ENCODE data around the gene MACROD2.

Gene MACROD2

DNA sequence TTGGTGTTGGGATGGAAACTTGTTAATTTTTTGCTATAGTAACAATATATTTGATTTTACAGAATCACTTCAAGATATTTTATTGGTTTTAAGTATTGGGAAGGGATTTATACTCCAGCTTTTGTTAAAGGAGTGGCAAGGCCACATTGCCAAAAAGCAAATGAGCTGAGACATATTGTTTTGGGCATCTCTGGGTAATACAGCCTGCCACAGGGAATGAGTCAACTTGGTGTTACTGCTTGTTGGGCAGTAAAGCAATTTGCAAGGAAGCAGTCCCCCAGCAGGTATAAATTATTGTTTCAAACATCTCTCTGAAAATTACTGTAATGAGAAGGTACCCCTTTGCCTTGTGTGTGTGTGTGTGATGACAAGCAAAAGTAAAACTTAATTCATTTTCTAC is 1210.4 kb downstream of the MACROD2 start:
- in situ Hi-C loops (cut with HindIII; ENCODE audit: low sequenced_read_pairs) = no loop called here
- TF ChIP-seq, protein P1, sequence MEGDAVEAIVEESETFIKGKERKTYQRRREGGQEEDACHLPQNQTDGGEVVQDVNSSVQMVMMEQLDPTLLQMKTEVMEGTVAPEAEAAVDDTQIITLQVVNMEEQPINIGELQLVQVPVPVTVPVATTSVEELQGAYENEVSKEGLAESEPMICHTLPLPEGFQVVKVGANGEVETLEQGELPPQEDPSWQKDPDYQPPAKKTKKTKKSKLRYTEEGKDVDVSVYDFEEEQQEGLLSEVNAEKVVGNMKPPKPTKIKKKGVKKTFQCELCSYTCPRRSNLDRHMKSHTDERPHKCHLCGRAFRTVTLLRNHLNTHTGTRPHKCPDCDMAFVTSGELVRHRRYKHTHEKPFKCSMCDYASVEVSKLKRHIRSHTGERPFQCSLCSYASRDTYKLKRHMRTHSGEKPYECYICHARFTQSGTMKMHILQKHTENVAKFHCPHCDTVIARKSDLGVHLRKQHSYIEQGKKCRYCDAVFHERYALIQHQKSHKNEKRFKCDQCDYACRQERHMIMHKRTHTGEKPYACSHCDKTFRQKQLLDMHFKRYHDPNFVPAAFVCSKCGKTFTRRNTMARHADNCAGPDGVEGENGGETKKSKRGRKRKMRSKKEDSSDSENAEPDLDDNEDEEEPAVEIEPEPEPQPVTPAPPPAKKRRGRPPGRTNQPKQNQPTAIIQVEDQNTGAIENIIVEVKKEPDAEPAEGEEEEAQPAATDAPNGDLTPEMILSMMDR (IDR thresholded peaks at IDR 0.05; ENCODE audit: low read depth, low read length, missing control alignments) = no peak
- H3K4me3 ChIP-seq (ENCODE audit: low read depth, low read length) = no peak overlapping the region
- DNase-seq (ENCODE audit: low read depth) = no peak

DNA sequence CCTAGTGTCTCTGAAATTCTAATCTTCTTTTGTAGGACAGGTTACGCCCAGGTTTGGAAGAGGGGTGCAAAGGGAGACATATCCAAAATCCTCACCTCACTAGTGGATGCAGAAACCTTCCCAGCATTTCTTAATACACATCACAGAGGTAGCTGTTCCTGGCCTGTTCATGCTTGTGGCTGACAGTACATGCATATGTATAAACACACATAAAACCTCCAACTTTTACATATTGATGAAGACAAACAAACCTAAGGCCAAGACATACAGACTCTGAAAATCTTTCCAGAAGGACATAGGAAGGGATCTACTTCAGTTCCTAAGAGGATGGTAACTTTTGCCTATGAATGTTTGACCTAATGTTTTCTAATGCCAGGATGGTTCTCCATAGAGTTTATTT is 1214.2 kb downstream of the MACROD2 start:
- in situ Hi-C loops (cut with HindIII; ENCODE audit: low sequenced_read_pairs) = no loop called here
- TF ChIP-seq, protein P1 (IDR thresholded peaks at IDR 0.05; ENCODE audit: low read depth, low read length, missing control alignments) = no peak
- no peak for DNase-seq (ENCODE audit: low read depth)
- no peak overlapping the region for H3K4me3 ChIP-seq (ENCODE audit: low read depth, low read length)

DNA sequence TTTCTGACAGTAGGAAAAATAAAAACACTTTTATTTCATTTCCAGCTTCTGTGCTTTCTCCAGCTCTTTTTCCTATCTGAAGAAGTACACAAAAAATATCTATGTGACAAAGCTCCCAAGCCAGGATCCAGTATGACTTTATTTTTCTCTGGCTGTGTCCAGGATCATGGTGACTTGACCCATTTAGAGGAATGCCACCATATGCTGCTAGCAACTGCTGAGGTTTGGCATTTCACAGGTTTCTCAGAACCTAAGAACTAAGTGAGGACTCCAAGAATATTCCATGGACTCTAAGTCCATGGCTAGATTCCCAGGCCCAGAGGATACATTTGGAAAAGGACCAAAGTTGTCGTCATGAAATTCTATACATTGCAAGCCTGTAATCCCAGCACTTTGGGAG is 1218.7 kb downstream of the MACROD2 start:
- DNase-seq (ENCODE audit: low read depth) = no peak
- in situ Hi-C loops (cut with HindIII; ENCODE audit: low sequenced_read_pairs) = no loop called here
- no peak overlapping the region for H3K4me3 ChIP-seq (ENCODE audit: low read depth, low read length)
- TF ChIP-seq, protein P1 (IDR thresholded peaks at IDR 0.05; ENCODE audit: low read depth, low read length, missing control alignments) = no peak

DNA sequence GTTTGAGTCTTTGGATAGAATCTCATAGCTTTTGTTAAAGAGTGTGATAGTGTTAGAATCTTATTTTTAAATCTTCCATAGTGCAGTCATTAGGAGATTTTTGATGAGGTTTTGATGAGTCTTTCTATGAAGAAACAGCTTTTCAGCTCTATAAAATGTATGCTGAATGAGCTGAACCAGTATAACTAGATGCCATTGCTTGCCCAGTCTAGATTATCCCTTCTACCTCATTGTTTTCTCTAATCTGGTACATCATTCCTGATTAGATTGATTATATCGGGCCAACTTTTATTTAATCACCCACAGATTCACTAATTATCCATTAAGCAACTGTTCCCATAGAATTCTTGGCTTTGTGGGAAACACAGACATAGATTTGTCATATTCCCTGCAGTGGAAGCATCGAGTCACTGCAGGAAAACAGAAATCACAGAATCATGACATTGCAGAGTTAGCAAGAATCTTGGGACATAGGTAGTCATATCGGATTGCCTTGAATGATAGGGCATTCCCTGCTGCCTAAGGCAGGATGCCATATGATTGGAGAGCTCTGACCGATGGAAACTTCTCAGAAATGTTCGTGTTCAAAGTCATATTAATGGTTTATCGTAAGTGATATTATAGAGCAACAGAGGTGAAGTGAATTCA is 1224.8 kb downstream of the MACROD2 start:
- DNase-seq (ENCODE audit: low read depth) = no peak
- in situ Hi-C loops (cut with HindIII; ENCODE audit: low sequenced_read_pairs) = no loop called here
- TF ChIP-seq, protein P1 (IDR thresholded peaks at IDR 0.05; ENCODE audit: low read depth, low read length, missing control alignments) = no peak
- H3K4me3 ChIP-seq (ENCODE audit: low read depth, low read length) = no peak overlapping the region

DNA sequence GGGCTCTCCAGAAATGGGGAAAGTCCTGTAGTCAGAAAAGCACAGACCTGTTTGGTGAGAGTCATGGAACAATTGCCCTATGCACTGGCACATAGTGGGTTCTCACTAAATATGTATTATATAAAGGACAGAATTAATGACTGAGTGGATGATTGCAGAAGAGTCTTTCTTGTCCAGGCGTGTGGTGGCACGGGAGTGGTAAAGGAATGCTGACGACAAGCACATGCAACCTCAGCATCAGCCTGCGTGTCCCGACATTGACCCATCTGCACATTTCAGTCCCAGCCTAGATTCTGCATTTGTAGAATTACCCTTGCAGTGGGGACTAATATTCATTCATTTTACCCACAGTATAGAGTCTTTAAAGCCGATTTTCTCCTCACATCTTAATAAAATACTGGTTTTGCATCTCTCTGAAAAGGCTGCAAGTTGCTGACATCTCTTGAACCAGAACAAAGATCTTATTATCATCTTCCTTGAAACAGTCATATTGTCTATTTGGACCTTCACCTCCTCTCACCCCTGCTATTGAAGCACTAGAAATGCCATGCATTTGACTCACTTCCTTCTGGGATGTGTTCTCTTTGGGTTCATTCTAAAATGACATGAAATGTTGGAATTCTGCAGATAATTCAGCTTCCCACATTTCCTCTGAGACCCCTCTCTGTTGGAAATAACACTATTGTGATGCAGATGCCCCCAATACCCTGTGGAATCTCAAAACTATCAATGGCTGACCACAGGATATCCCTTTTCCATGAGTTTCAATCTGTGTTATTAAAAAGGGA is 1225.7 kb downstream of the MACROD2 start:
- no peak overlapping the region for H3K4me3 ChIP-seq (ENCODE audit: low read depth, low read length)
- in situ Hi-C loops (cut with HindIII; ENCODE audit: low sequenced_read_pairs) = no loop called here
- TF ChIP-seq, protein P1 (IDR thresholded peaks at IDR 0.05; ENCODE audit: low read depth, low read length, missing control alignments) = no peak
- DNase-seq (ENCODE audit: low read depth) = no peak

DNA sequence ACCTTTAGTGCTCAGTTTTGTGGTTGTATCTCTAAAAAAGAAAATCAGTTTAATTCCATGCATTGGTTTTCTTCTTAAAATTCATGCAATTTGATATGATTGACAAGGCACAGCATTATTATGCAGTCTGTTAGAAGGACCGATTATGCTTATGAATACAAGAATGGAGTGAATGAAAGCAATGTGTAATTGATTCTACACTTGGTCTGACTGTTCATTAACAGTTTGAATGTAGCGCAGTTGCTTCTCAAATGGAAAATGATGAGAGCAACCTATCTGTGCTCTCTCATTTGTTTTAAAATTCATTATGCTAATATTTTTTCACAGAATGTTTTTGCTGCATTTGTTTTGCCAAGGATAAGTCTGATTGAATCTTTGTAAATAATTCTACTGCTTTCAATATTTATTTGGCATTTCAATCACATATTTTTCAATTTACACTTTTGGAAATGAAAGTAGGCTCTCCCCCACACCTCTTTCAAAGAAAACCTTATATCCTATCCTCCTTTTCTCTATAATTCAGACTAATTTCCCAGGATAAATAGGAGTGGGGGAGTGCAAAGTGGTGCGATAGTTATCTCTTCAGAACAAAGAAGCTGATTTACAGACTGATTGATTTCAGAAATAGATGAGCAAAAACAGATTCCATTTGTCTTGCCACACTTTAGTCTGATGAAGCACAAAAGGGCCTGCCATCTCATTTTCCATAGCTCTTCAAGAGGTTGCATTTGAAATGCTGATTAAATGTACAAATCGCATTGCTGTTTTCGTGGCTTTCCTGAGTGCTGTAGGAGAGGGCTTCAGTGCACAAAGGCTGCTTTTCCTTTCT is 1227.4 kb downstream of the MACROD2 start:
- DNase-seq (ENCODE audit: low read depth) = no peak
- in situ Hi-C loops (cut with HindIII; ENCODE audit: low sequenced_read_pairs) = no loop called here
- TF ChIP-seq, protein P1 (IDR thresholded peaks at IDR 0.05; ENCODE audit: low read depth, low read length, missing control alignments) = no peak
- no peak overlapping the region for H3K4me3 ChIP-seq (ENCODE audit: low read depth, low read length)

Measured in astrocyte of the cerebellum (primary cell).